Hindlimb muscle (tissue), 1 donor: Measurements from ENCODE around the gene NDFIP1. TPM values are rescaled to one million over a fixed set of nuclear protein-coding genes. Genes with fewer than 3 reads are reported as not detected.

Experiments
- DNase-seq: peaks from one replicate; pipeline ENCODE4 v3.0.0-alpha.2; 2013
- polyA plus RNA-seq: library from polyadenylated mRNA; unstranded; fragments of 120-200 nt; gene quantifications from one replicate; pipeline ENCODE4 v1.2.1, GENCODE V29; 2013; ENCODE audit not compliant: insufficient read length

Gene NDFIP1
- polyA plus RNA-seq, 1 donor = 57.4 TPM

DNA sequence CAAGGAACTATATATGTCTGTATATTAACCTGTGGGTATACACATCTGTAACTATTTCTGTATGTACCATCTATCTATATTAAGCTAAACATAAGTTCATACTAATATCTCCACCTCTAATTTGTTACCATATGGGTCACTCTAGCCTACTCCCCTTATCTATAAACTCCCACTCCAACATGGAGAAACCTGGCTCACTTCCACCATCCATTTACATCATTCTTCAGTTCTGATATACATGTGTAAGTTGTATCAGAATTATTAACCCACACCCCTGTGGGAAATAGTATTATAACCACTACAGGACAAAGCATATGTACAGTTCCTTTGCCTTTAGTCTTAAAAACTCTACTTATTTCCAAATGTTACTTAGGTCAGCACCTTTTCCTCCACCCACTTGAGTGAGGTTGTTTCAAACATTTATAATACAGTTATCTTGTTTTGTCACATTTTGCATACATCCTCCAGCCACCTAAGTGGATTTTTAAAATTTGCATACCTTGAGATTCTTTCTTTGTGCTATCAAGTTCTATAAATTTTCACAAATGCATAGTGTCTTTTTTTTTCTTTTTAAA, 10.6 kb downstream of the NDFIP1 start:
- DNase-seq = no peak

- DNase-seq = no peak
These were observed 11.8 kb downstream of the NDFIP1 start for GRCh38 chr5:142120247-142120935.

GRCh38 chr5:142122121-142122520, 13.5 kb downstream of the NDFIP1 start:
- no peak for DNase-seq

DNA sequence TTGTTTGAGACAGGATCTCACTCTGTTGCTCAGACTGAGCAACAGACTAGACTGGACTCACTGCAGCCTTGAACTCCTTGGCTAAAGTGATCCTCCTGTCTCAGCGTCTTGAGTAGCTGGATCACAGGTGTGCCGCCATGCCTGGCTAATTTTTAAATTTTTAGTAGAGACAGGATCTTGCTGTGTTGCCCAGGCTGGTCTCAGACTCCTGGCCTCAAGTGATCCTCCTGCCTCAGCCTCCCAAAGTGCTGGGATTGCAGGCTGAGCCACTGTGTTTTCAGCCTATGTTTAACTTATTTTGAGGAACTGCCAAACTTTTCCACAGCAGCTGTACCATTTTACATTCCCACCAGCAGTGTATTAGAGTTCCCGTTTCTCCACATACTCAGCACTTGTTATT, 16.8 kb downstream of the NDFIP1 start:
- DNase-seq = no peak

GRCh38 chr5:142125963-142126362, 17.4 kb downstream of the NDFIP1 start:
- DNase-seq = no peak

GRCh38 chr5:142128675-142129208, 20.2 kb downstream of the NDFIP1 start:
- DNase-seq = no peak

DNA sequence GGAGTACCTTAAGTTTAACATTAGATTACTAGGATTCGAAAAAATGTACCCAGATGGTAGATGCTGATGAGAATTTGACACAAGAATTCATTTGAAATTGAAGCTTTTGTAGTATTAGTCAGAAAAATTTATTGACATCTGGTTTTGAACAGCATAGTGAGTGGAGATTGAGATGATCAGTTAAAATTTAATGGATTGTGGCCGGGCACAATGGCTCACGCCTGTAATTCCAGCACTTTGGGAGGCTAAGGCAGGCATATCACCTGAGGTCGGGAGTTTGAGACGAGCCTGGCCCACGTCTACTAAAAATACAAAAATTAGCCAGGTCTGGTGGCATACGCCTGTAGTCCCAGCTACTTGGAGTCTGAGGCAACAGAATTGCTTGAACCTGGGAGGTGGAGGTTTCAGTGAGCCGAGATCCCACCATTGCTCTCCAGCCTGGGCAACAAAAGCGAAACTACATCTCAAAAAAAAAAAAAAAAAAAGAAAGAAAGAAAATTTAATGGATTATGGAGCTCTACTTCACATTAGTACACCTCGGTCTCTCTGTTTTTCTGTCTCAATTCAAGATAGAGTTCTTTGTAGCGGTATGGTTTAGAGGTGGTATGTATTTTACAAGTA, 21.0 kb downstream of the NDFIP1 start:
- DNase-seq = no peak

- no peak for DNase-seq
These were observed 22.8 kb downstream of the NDFIP1 start for GRCh38 chr5:142131394-142131793.

- no peak for DNase-seq
These were observed 24.3 kb downstream of the NDFIP1 start for GRCh38 chr5:142132916-142133315.

GRCh38 chr5:142133330-142134206, 25.0 kb downstream of the NDFIP1 start:
- no peak for DNase-seq

DNA sequence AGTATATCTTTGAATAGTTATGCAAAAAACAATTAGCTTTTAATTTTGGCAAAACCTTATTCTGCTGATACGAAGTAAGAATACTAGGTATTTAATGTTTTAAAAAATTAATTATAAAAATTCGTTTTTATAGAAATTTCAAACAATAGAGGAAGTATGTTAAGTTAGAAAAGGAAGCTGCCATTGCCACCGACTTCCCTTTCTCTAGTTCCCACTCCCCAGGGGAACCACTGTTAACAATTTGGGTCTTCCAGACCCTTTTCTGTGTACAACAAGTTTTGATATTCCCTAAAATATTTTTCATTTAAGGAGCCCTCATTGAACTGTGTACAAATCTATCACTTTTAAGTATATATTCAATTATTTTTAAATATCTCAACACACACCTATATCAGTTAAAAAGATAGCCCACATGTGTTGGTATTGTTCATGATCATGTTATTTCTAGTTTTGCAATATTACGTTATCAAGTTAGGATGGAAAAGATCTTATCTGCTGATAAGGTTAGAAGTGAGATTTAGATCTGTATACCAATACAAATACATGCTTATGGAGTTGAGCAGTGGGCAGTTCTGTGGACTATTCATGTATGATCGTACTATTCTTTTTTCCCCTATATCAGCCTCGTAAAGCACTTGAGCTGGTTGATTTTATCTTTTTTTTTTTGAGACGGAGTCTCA, 25.9 kb downstream of the NDFIP1 start:
- no peak for DNase-seq

- DNase-seq = no peak
These were observed 32.9 kb downstream of the NDFIP1 start for GRCh38 chr5:142141463-142141862.

DNA sequence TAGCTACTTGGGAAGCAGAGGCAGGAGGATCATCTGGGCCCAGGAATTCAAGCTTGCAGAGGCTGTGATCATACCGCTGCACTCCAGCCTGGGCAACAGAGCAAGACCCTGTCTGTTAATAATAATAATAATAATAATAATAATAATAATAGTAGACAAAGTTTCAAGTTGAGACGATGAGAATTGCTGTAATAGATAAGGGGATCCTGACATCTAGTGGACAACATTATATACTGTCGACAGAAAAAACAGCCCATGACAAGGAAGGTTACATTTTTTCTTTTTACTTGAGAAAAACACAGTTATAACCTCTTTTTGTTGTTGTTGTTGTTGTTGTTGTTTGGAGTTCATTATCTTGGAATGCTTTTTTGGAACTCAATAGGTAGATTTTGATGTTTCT, 35.3 kb downstream of the NDFIP1 start:
- peak; percentile 20 for DNase-seq

DNA sequence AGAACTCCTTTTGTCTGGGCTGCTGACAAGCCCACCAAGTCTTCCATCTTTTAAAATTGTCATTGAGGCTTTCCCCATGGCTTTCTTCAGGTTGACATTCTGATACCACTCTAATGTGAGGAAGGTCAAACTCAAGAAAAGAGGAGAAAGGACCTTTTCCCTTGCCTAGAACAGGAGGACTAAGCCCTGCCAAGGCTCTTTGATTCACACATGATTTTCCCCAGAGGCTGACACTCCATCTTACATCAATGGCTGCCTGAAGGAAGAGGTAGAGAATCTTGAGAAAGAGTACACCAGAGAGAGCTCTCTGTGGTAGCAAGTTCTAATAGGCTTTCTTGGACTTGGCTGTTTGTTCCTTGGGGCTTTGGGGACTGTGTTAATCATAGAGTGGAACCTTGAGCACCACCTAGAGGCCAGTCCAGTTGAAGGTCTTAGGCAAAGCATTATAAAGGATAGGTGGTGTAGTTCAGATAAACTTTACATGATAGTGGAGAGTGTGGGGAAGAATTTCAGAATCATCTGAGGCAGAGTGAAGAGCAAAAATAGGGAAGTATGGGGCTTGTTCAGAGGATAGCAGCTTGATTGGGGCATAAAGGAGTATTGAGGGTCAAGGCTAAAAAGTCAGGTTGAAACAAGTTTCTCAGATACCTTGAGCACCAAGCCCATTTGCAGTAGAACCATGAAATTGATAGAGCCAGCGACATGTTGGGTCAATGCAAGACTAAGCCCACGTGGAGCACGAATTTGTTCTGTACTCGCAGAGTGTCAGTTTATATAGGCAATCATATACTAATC, 36.7 kb downstream of the NDFIP1 start:
- DNase-seq = peak; percentile 58

GRCh38 chr5:142149363-142149762, 40.8 kb downstream of the NDFIP1 start:
- DNase-seq = no peak

DNA sequence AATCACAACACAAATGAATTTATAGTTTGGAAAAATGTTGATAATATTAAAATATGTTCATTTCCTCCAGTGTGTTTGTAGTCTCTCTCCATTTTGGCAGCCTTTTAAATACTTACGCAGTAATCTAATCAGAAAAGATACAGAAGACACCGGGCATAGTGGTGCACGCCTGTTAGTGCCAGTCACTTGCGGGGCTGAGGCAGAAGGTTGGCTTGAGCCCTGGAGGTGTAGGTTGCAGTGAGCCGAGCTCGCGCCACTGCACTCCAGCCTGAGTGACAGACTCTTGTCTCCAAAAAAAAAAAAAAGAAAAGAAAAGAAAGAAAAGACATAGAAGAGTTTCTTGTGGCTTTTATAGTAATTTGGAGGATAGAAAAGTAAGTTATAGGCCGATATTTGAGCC, 41.9 kb downstream of the NDFIP1 start:
- DNase-seq = no peak

- peak; percentile 82 for DNase-seq
These were observed 43.1 kb downstream of the NDFIP1 start for GRCh38 chr5:142151436-142152383.

DNA sequence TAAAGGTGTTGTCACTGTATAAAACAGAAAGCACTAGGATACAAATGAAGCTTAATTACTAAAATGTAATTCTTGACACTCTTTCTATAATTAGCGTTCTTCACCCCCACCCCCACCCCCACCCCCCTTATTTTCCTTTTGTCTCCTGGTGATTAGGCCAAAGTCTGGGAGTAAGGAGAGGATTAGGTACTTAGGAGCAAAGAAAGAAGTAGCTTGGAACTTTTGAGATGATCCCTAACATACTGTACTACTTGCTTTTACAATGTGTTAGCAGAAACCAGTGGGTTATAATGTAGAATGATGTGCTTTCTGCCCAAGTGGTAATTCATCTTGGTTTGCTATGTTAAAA, 43.8 kb downstream of the NDFIP1 start:
- DNase-seq = no peak

- DNase-seq = no peak
These were observed 45.3 kb downstream of the NDFIP1 start for GRCh38 chr5:142153674-142154448.
